GM23338 (cell line): ENCODE measurements around the gene RASGRP4. TPM values are rescaled to one million over a fixed set of nuclear protein-coding genes. Genes with fewer than 3 reads are reported as not detected.
A peak's percentile ranks its signal among the peaks of the same experiment; 100 is the strongest.

ENCODE experiments used
- ATAC-seq: fragments of 200-7000 bp; cut with Tn5 transposase; 3 replicates; pipeline ENCODE4 v1.9.1; 2020
- DNase-seq: peaks from one replicate; pipeline ENCODE4 v3.0.0-alpha.2; 2015; ENCODE audit warnings: low spot score
- H2AFZ ChIP-seq: fragments of 200-600 bp; sonication (generic); 2 replicates; pipeline ENCODE4 v1.8.0; 2016; ENCODE audit warnings: antibody characterized with exemption, mild to moderate bottlenecking, moderate library complexity
- H3F3A ChIP-seq: fragments of 200-600 bp; sonication (generic); replicated peaks from 2 replicates; pipeline ENCODE4 v1.8.0; 2017; ENCODE audit warnings: antibody characterized with exemption, mixed run types, low read depth
- H3K27ac ChIP-seq: fragments of 200-600 bp; sonication (generic); 2 replicates; pipeline ENCODE4 v1.6.1; 2016; ENCODE audit warnings: low read depth
- H3K27me3 ChIP-seq: fragments of 200-600 bp; sonication (generic); 2 replicates; pipeline ENCODE4 v1.8.0; 2016; ENCODE audit warnings: mild to moderate bottlenecking, mixed run types, moderate library complexity; ENCODE audit not compliant: insufficient read depth
- H3K36me3 ChIP-seq: fragments of 200-600 bp; sonication (generic); 2 replicates; pipeline ENCODE4 v1.8.0; 2016; ENCODE audit warnings: mild to moderate bottlenecking; ENCODE audit not compliant: insufficient read depth
- H3K4me1 ChIP-seq: fragments of 200-600 bp; sonication (generic); 2 replicates; pipeline ENCODE4 v1.8.0; 2016; ENCODE audit warnings: mild to moderate bottlenecking, moderate library complexity; ENCODE audit not compliant: insufficient read depth
- H3K4me2 ChIP-seq: fragments of 200-600 bp; sonication (generic); 2 replicates; pipeline ENCODE4 v1.7.1; 2017; ENCODE audit warnings: mixed run types
- H3K4me3 ChIP-seq: fragments of 200-600 bp; sonication (generic); 2 replicates; pipeline ENCODE4 v1.6.1; 2016; ENCODE audit warnings: mixed run types
- H3K79me2 ChIP-seq: fragments of 200-600 bp; sonication (generic); replicated peaks from 2 replicates; pipeline ENCODE4 v1.8.0; 2017; ENCODE audit warnings: mild to moderate bottlenecking; ENCODE audit not compliant: insufficient read depth
- H3K9me2 ChIP-seq: fragments of 200-600 bp; sonication (generic); 2 replicates; pipeline ENCODE4 v1.8.0; 2017; ENCODE audit not compliant: insufficient read depth
- H4K20me1 ChIP-seq: fragments of 200-600 bp; sonication (generic); replicated peaks from 2 replicates; pipeline ENCODE4 v1.8.0; 2017; ENCODE audit warnings: mild to moderate bottlenecking; ENCODE audit not compliant: insufficient read depth
- H3K27ac Mint-ChIP-seq: 2 replicates; pipeline ENCODE4 v1.8.0; 2020; ENCODE audit warnings: inconsistent platforms, mild to moderate bottlenecking, moderate library complexity, mixed read lengths
- H3K27me3 Mint-ChIP-seq: 3 replicates; pipeline ENCODE4 v1.8.0; 2022; ENCODE audit warnings: low read depth, mild to moderate bottlenecking, moderate library complexity, mixed read lengths, inconsistent platforms; ENCODE audit not compliant: insufficient read depth, poor library complexity
- H3K36me3 Mint-ChIP-seq: 3 replicates; pipeline ENCODE4 v1.8.0; 2021; ENCODE audit warnings: low read depth, mild to moderate bottlenecking, inconsistent platforms, moderate library complexity, mixed read lengths
- H3K4me1 Mint-ChIP-seq: 3 replicates; pipeline ENCODE4 v1.8.0; 2020; ENCODE audit warnings: mild to moderate bottlenecking, inconsistent platforms, mixed read lengths
- H3K4me3 Mint-ChIP-seq: 3 replicates; pipeline ENCODE4 v1.8.0; 2021; ENCODE audit warnings: moderate library complexity, mild to moderate bottlenecking, inconsistent platforms, mixed read lengths
- H3K9me3 Mint-ChIP-seq: 3 replicates; pipeline ENCODE4 v1.8.0; 2020; ENCODE audit warnings: moderate library complexity, mild to moderate bottlenecking, inconsistent platforms, mixed read lengths
- CTCF ChIP-seq, 2 experiments: fragments of 200-600 bp in 1 of 2; sonication (generic) in 1 of 2; conservative IDR thresholded peaks; 2 replicates each; pipeline versions ENCODE4 v1.5.1 to v1.6.1; 2016 to 2017; ENCODE audit warnings: antibody characterized with exemption in 2 of 2, low read depth in 2 of 2, mild to moderate bottlenecking in 2 of 2, moderate library complexity in 1 of 2
- ETS1 ChIP-seq: IDR thresholded peaks from 2 replicates; pipeline ENCODE4 v1.6.1; 2016; ENCODE audit warnings: antibody characterized with exemption
- NANOG ChIP-seq: IDR thresholded peaks from 2 replicates; pipeline ENCODE4 v1.6.1; 2016; ENCODE audit warnings: antibody characterized with exemption, borderline replicate concordance
- REST ChIP-seq: IDR thresholded peaks from one replicate; pipeline ENCODE4 v1.6.1; 2018; ENCODE audit warnings: antibody characterized with exemption; ENCODE audit not compliant: unreplicated experiment
- STAT1 ChIP-seq: IDR thresholded peaks from one replicate; pipeline ENCODE4 v1.6.1; 2016; ENCODE audit warnings: antibody characterized with exemption; ENCODE audit not compliant: unreplicated experiment
- ZNF114 ChIP-seq: fragments of 250-450 bp; sonication (Bioruptor Pico); IDR thresholded peaks from 2 replicates; pipeline ENCODE4 v1.5.0; 2020; ENCODE audit warnings: mild to moderate bottlenecking, moderate library complexity
- polyA plus RNA-seq: library from polyadenylated mRNA; unstranded; fragments of >200 nt; fragmentation: Nextera tagmentation; extraction: Ambion mirVana; gene quantifications from 2 replicates; pipeline ENCODE4 v1.2.1, GENCODE V29; 2016
- total RNA-seq: library from RNA; depleted of rRNA; stranded (reverse); fragments of >200 nt; shearing (Covaris generic); gene quantifications from 2 replicates; pipeline ENCODE4 v1.2.3, GENCODE V29; 2014

The RASGRP4 gene
- total and polyA plus RNA-seq, 2 experiments from 2014 or later, result 1.6 to 3.6 TPM

GRCh38 chr19:38442736-38443135, 16.7 kb upstream of the RASGRP4 start:
- no peaks in the 10 kb centered on the region; the same call in 2 of the 3 replicates for H3K9me3 Mint-ChIP-seq
- Histone ChIP-seq H3K27me3 (no peaks in the 10 kb centered on the region), H3K27ac (no peak overlapping the region), H3K4me2 (no peak overlapping the region), H3K9me2 (no peaks in the 10 kb centered on the region), H3K79me2 (no peaks in the 10 kb centered on the region), H3K36me3 (peaks cover 10% of the 10 kb centered on the region; the same call in 1 of the 2 replicates), H4K20me1 (no peaks in the 10 kb centered on the region; the same call in 1 of the 2 replicates), H3F3A (0 out of 2 replicates have a peak, but pooled peaks cover 2% of the 10 kb centered on the region), H2AFZ (no peak overlapping the region), H3K4me3 (no peak overlapping the region), H3K4me1 (peaks cover 6% of the 10 kb centered on the region; the same call in 1 of the 2 replicates)
- no peak overlapping the region for H3K27ac Mint-ChIP-seq
- TF ChIP-seq STAT1 (no peak), ZNF114 (CRISPR knock-in tag) (no peak), CTCF (conservative IDR thresholded peaks at IDR 0.05; ENCODE audit: low read depth in 2 of 2) (no peak), ETS1 (no peak), NANOG (no peak)
- peaks cover 7% of the 10 kb centered on the region for H3K27me3 Mint-ChIP-seq
- no peak overlapping the region for H3K4me3 Mint-ChIP-seq
- no peak for DNase-seq
- H3K4me1 Mint-ChIP-seq, result peaks cover 20% of the 10 kb centered on the region
- no peak for ATAC-seq
- peaks cover 46% of the 10 kb centered on the region for H3K36me3 Mint-ChIP-seq

- H3F3A ChIP-seq, result 0 out of 2 replicates have a peak, but pooled peaks cover 2% of the 10 kb centered on the region
- peak; percentile 98 for ATAC-seq
- TF ChIP-seq REST (no peak), CTCF (conservative IDR thresholded peaks at IDR 0.05; ENCODE audit: low read depth in 2 of 2) (peak; percentile 61 to 85)
These were observed 15.8 kb upstream of the RASGRP4 start for GRCh38 chr19:38441657-38442348.

More at GRCh38 chr19:38441657-38442348, 15.8 kb upstream of the RASGRP4 start:
- H3K9me3 Mint-ChIP-seq, result no peaks in the 10 kb centered on the region; the same call in 2 of the 3 replicates
- H3K4me2 ChIP-seq, result 0 out of 2 replicates have a peak overlapping the region, but pooled peaks have one; percentile 51
- no peaks in the 10 kb centered on the region for H3K27me3 ChIP-seq
- peaks cover 10% of the 10 kb centered on the region; the same call in 1 of the 2 replicates for H3K36me3 ChIP-seq
- H3K4me1 Mint-ChIP-seq, result peaks cover 20% of the 10 kb centered on the region
- H3K27ac Mint-ChIP-seq, result peak overlapping the region; percentile 61; the same call in 1 of the 2 replicates
- H3K79me2 ChIP-seq, result peaks cover 8% of the 10 kb centered on the region; the same call in 1 of the 2 replicates
- peak overlapping the region; percentile 18; the same call in 1 of the 3 replicates for H3K4me3 Mint-ChIP-seq
- no peak overlapping the region for H2AFZ ChIP-seq
- peaks cover 6% of the 10 kb centered on the region; the same call in 1 of the 2 replicates for H3K4me1 ChIP-seq
- H3K27ac ChIP-seq, result 0 out of 2 replicates have a peak overlapping the region, but pooled peaks have one; percentile 33
- no peak overlapping the region for H3K4me3 ChIP-seq
- no peaks in the 10 kb centered on the region for H3K9me2 ChIP-seq
- H4K20me1 ChIP-seq, result no peaks in the 10 kb centered on the region; the same call in 1 of the 2 replicates
- peaks cover 48% of the 10 kb centered on the region for H3K36me3 Mint-ChIP-seq
- H3K27me3 Mint-ChIP-seq, result peaks cover 11% of the 10 kb centered on the region
- DNase-seq, result peak; percentile 91
